ENCODE data around the gene NMNAT2. TPM values are rescaled to one million over a fixed set of nuclear protein-coding genes. Genes with fewer than 3 reads are reported as not detected.

The NMNAT2 gene
- polyA plus RNA-seq, 3 donors = 0.22 to 0.43 TPM; not detected in 1

- H3K27ac Mint-ChIP-seq = no peak overlapping the region
- peaks cover 0 to 7% (median 4%) of the 10 kb centered on the region in 3 donors for H3K27me3 Mint-ChIP-seq (ENCODE audit: low read depth in 3 of 3)
Observed at GRCh38 chr1:183443466-183443865, 25.3 kb upstream of the NMNAT2 start.

GRCh38 chr1:183443011-183443410 lies 24.8 kb upstream of the NMNAT2 start:
- Histone ChIP-seq H3K9ac (ENCODE audit: insufficient read depth, low read length, poor library complexity, severe bottlenecking) (no peak overlapping the region), H4K20me1 (ENCODE audit: insufficient read depth, low read length) (no peaks in the 10 kb centered on the region), H3K4me1 (ENCODE audit: control insufficient read depth in 1 of 2, insufficient read depth in 2 of 2, low read length in 2 of 2) (no peaks in the 10 kb centered on the region), H3K4me3 (replicated peaks in 1 of 3; ENCODE audit: low read depth in 2 of 3, low read length in 3 of 3) (no peak overlapping the region), H2AFZ (ENCODE audit: insufficient read depth, low read depth, low read length, poor library complexity, severe bottlenecking) (no peak overlapping the region), H3K9me3 (replicated peaks in 1 of 2; ENCODE audit: control insufficient read depth in 1 of 2, insufficient read depth in 1 of 2, low read length in 2 of 2) (no peaks in the 10 kb centered on the region), H3K27me3 (ENCODE audit: control insufficient read depth in 2 of 2, insufficient read depth in 2 of 2, low read length in 2 of 2) (peaks cover 0 to 11% of the 10 kb centered on the region in 2 donors), H3K4me2 (replicated peaks; ENCODE audit: extremely low read depth, low read length, poor library complexity, severe bottlenecking) (no peak overlapping the region), H3K79me2 (ENCODE audit: insufficient read depth, low read length) (no peaks in the 10 kb centered on the region), H3K36me3 (replicated peaks in 1 of 2; ENCODE audit: control insufficient read depth in 1 of 2, insufficient read depth in 2 of 2, low read length in 2 of 2) (no peaks in the 10 kb centered on the region), H3K27ac (ENCODE audit: low read depth in 1 of 2, low read length in 2 of 2) (no peak overlapping the region)
- no CpG with 5 or more reads among the region's 2 CpGs for WGBS (ENCODE audit: insufficient coverage)
- no peak overlapping the region for H3K27ac Mint-ChIP-seq
- no peak for TF ChIP-seq CTCF (IDR thresholded peaks at IDR 0.05)
- intact Hi-C loops (cut with micrococcal nuclease) = no loop called here
- no peak overlapping the region for H3K4me3 Mint-ChIP-seq
- DNase-seq = no peak
- H3K4me1 Mint-ChIP-seq = no peaks in the 10 kb centered on the region
- peaks cover 0 to 4% (median 0%) of the 10 kb centered on the region in 7 donors for H3K9me3 Mint-ChIP-seq
- peaks cover under 1 to 7% (median 4%) of the 10 kb centered on the region in 3 donors for H3K27me3 Mint-ChIP-seq (ENCODE audit: low read depth in 3 of 3)
- H3K36me3 Mint-ChIP-seq = no peaks in the 10 kb centered on the region

More at GRCh38 chr1:183443466-183443865, 25.3 kb upstream of the NMNAT2 start:
- H3K4me2 ChIP-seq (replicated peaks; ENCODE audit: extremely low read depth, low read length, poor library complexity, severe bottlenecking) = no peak overlapping the region
- H3K79me2 ChIP-seq (ENCODE audit: insufficient read depth, low read length) = no peaks in the 10 kb centered on the region
- no peak overlapping the region for H3K4me3 ChIP-seq (replicated peaks in 1 of 3; ENCODE audit: low read depth in 2 of 3, low read length in 3 of 3)
- WGBS (ENCODE audit: insufficient coverage) = no CpG with 5 or more reads among the region's 1 CpG
- no peaks in the 10 kb centered on the region for H4K20me1 ChIP-seq (ENCODE audit: insufficient read depth, low read length)
- peaks cover 0 to 11% of the 10 kb centered on the region in 2 donors for H3K27me3 ChIP-seq (ENCODE audit: control insufficient read depth in 2 of 2, insufficient read depth in 2 of 2, low read length in 2 of 2)
- no peaks in the 10 kb centered on the region for H3K9me3 ChIP-seq (replicated peaks in 1 of 2; ENCODE audit: control insufficient read depth in 1 of 2, insufficient read depth in 1 of 2, low read length in 2 of 2)
- no peak overlapping the region for H2AFZ ChIP-seq (ENCODE audit: insufficient read depth, low read depth, low read length, poor library complexity, severe bottlenecking)
- H3K9ac ChIP-seq (ENCODE audit: insufficient read depth, low read length, poor library complexity, severe bottlenecking) = no peak overlapping the region
- TF ChIP-seq CTCF (IDR thresholded peaks at IDR 0.05) = no peak
- H3K27ac ChIP-seq (ENCODE audit: low read depth in 1 of 2, low read length in 2 of 2) = no peak overlapping the region
- intact Hi-C loops (cut with micrococcal nuclease) = no loop called here
- Mint-ChIP-seq H3K9me3 (peaks cover 0 to 4% (median 0%) of the 10 kb centered on the region in 7 donors), H3K4me3 (no peak overlapping the region), H3K4me1 (no peaks in the 10 kb centered on the region), H3K36me3 (no peaks in the 10 kb centered on the region)
- no peaks in the 10 kb centered on the region for H3K4me1 ChIP-seq (ENCODE audit: control insufficient read depth in 1 of 2, insufficient read depth in 2 of 2, low read length in 2 of 2)
- DNase-seq = no peak
- no peaks in the 10 kb centered on the region for H3K36me3 ChIP-seq (replicated peaks in 1 of 2; ENCODE audit: control insufficient read depth in 1 of 2, insufficient read depth in 2 of 2, low read length in 2 of 2)

All from CD14-positive monocyte (primary cell).